ENCODE results near the gene LRMDA.

DNA sequence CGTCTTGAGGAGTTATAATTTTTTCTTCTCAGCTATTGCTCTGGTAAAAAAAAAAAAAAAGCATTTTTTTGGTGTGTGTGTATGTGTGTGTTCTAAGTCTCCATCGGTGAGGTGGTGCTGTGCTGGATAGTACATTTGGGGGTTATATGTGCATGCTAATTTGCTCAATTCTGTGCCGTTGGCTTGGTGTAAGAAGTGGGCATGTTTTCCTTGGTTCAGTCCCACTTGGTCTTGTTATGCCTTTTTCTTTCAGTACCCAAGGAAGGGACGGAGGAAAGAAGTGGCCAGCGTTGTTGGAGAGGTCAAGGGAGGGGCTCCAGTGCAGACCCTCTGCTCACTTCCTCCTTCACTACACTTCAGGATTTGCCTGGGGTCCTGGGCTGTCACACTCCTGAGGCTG lies 20.4 kb downstream of the LRMDA start:
- TF ChIP-seq, protein P1, sequence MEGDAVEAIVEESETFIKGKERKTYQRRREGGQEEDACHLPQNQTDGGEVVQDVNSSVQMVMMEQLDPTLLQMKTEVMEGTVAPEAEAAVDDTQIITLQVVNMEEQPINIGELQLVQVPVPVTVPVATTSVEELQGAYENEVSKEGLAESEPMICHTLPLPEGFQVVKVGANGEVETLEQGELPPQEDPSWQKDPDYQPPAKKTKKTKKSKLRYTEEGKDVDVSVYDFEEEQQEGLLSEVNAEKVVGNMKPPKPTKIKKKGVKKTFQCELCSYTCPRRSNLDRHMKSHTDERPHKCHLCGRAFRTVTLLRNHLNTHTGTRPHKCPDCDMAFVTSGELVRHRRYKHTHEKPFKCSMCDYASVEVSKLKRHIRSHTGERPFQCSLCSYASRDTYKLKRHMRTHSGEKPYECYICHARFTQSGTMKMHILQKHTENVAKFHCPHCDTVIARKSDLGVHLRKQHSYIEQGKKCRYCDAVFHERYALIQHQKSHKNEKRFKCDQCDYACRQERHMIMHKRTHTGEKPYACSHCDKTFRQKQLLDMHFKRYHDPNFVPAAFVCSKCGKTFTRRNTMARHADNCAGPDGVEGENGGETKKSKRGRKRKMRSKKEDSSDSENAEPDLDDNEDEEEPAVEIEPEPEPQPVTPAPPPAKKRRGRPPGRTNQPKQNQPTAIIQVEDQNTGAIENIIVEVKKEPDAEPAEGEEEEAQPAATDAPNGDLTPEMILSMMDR (IDR thresholded peaks at IDR 0.05), result no peak
- no peak for TF ChIP-seq POLR2AphosphoS5 (IDR thresholded peaks at IDR 0.05)
- TF ChIP-seq POLR2A (IDR thresholded peaks at IDR 0.05), result no peak
- no peak for TF ChIP-seq EP300 (IDR thresholded peaks at IDR 0.05)
